ENCODE results near the gene PLCXD1. TPM values are rescaled to one million over a fixed set of nuclear protein-coding genes. Genes with fewer than 3 reads are reported as not detected.
A peak's percentile ranks its signal among the peaks of the same experiment; 100 is the strongest.
"Not testable (repeated sequence)": the region's sequence is repeated elsewhere in the genome, so short reads cannot be mapped to it uniquely, and the experiment has no call there.

The PLCXD1 gene
- total RNA-seq, 1 donor from 2014 or later: 10.9 TPM

GRCh38 chrX:329291-329910 is 48.2 kb downstream of the PLCXD1 start:
- H3K27ac Mint-ChIP-seq (ENCODE audit: unreplicated experiment): no peak overlapping the region

GRCh38 chrX:330141-330725 is 49.1 kb downstream of the PLCXD1 start:
- H3K27me3 Mint-ChIP-seq (ENCODE audit: unreplicated experiment); H3K27ac Mint-ChIP-seq (ENCODE audit: unreplicated experiment); H3K4me1 Mint-ChIP-seq (ENCODE audit: unreplicated experiment); H3K9me3 Mint-ChIP-seq (ENCODE audit: unreplicated experiment); DNase-seq (ENCODE audit: extremely low spot score, unreplicated experiment); H3K4me3 Mint-ChIP-seq (ENCODE audit: unreplicated experiment); H3K36me3 Mint-ChIP-seq (ENCODE audit: unreplicated experiment): not testable (repeated sequence)

More at GRCh38 chrX:329291-329910, 48.2 kb downstream of the PLCXD1 start:
- H3K4me3 Mint-ChIP-seq (ENCODE audit: unreplicated experiment): no peak overlapping the region
- peaks cover 11% of the 10 kb centered on the region for H3K4me1 Mint-ChIP-seq (ENCODE audit: unreplicated experiment)
- H3K9me3 Mint-ChIP-seq (ENCODE audit: unreplicated experiment): no peaks in the 10 kb centered on the region
- H3K27me3 Mint-ChIP-seq (ENCODE audit: unreplicated experiment): no peaks in the 10 kb centered on the region
- no peaks in the 10 kb centered on the region for H3K36me3 Mint-ChIP-seq (ENCODE audit: unreplicated experiment)
- no peak for DNase-seq (ENCODE audit: extremely low spot score, unreplicated experiment)
- no peak for TF ChIP-seq CTCF (IDR thresholded peaks at IDR 0.05)

GRCh38 chrX:330726-331150 is 49.6 kb downstream of the PLCXD1 start:
- Mint-ChIP-seq H3K27me3 (ENCODE audit: unreplicated experiment) (no peaks in the 10 kb centered on the region), H3K9me3 (ENCODE audit: unreplicated experiment) (no peaks in the 10 kb centered on the region), H3K36me3 (ENCODE audit: unreplicated experiment) (no peaks in the 10 kb centered on the region), H3K27ac (ENCODE audit: unreplicated experiment) (no peak overlapping the region), H3K4me1 (ENCODE audit: unreplicated experiment) (peaks cover 9% of the 10 kb centered on the region), H3K4me3 (ENCODE audit: unreplicated experiment) (no peak overlapping the region)
- DNase-seq (ENCODE audit: extremely low spot score, unreplicated experiment): no peak
- no peak for TF ChIP-seq CTCF (IDR thresholded peaks at IDR 0.05)

GRCh38 chrX:331151-331824 is 50.1 kb downstream of the PLCXD1 start:
- Mint-ChIP-seq H3K9me3 (ENCODE audit: unreplicated experiment) (no peaks in the 10 kb centered on the region), H3K27me3 (ENCODE audit: unreplicated experiment) (no peaks in the 10 kb centered on the region), H3K4me3 (ENCODE audit: unreplicated experiment) (peak overlapping the region; percentile 18), H3K4me1 (ENCODE audit: unreplicated experiment) (peaks cover 9% of the 10 kb centered on the region), H3K27ac (ENCODE audit: unreplicated experiment) (peak overlapping the region; percentile 34), H3K36me3 (ENCODE audit: unreplicated experiment) (peaks cover 4% of the 10 kb centered on the region)
- no peak for DNase-seq (ENCODE audit: extremely low spot score, unreplicated experiment)
- no peak for TF ChIP-seq CTCF (IDR thresholded peaks at IDR 0.05)

GRCh38 chrX:331825-332495 is 50.8 kb downstream of the PLCXD1 start:
- Mint-ChIP-seq H3K4me3 (ENCODE audit: unreplicated experiment) (no peak overlapping the region), H3K9me3 (ENCODE audit: unreplicated experiment) (no peaks in the 10 kb centered on the region), H3K4me1 (ENCODE audit: unreplicated experiment) (peaks cover 7% of the 10 kb centered on the region), H3K27ac (ENCODE audit: unreplicated experiment) (peak overlapping the region; percentile 34), H3K36me3 (ENCODE audit: unreplicated experiment) (peaks cover 8% of the 10 kb centered on the region), H3K27me3 (ENCODE audit: unreplicated experiment) (no peaks in the 10 kb centered on the region)
- no peak for TF ChIP-seq CTCF (IDR thresholded peaks at IDR 0.05)
- DNase-seq (ENCODE audit: extremely low spot score, unreplicated experiment): no peak
